Measurements from ENCODE around the gene EXOC3.

The EXOC3 gene

DNA sequence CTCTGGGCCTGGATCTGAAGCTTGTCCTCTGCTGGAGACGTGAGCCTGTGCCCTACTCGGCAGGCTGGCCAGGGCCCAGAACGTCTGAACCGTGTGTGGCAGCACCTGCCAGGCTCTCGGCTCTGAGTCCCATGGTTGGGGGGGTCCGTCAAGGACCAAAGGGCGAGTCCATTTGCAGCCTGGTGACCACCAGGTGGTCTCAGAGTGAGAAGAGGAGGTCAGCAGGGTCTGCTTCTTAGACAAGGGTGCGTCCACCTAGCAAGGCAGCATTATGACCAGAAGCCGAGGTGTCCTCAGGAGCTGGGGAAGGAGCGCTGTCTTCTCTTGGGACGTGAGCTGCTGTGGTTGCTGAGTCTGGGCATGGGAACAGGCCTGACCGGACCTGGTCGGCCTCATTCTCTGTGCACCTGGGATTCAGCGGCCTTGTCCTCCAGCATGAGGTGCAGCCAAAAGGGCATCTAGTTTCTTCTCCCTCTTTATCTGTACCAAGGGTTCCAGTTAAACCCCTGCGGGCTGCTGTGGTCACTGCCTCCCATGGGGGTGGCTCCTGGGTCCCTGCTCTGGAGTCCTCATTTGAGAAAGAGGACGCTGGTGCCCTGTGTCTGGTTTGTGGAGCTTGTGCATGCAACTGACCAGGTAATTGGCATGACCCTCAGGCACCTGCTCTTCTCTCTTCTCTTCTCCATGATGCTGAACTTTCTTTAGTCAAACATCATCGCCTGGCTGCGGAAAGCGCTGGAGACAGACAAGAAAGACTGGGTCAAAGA lies 14.4 kb downstream of the EXOC3 start:
- DNase-seq (ENCODE audit: low spot score) = no peak

DNA sequence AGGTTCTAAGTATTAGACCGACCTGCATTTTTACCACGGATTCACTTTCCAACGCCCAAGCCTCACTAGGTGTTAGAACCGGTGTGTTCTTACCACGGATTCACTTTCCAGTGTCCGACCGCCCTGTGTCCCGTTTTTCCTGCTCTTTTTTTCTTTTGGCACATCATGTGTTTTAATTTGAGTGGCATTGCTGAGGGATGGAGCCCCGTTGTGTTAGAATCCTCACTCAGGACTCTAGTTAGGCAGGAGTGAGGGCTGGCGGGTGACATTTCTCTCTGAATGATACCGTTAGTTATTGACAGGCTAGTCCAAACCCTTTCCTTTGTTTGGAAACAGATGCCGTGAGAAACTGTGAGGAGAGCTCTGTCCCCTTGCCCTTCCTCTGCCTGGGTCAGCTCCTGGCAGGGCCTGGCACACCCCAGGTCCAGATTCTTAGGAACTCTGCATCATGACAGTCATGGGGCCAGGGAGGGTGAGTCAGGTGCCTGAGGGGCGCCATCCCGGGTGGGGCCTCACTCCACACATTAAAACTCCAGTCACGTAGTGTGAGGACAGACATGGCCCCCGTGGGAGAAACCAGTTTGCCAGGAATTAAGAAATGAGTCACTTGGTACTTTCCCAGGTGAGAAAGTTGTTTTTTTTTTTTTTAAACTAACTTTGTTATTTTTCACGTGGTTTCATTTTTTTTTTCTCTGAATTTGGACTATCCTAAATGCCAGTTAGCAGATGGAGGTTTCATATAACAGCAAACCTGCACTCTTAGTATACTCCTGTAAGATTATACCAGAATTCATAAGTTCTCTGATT lies 15.8 kb downstream of the EXOC3 start:
- DNase-seq (ENCODE audit: low spot score) = no peak

DNA sequence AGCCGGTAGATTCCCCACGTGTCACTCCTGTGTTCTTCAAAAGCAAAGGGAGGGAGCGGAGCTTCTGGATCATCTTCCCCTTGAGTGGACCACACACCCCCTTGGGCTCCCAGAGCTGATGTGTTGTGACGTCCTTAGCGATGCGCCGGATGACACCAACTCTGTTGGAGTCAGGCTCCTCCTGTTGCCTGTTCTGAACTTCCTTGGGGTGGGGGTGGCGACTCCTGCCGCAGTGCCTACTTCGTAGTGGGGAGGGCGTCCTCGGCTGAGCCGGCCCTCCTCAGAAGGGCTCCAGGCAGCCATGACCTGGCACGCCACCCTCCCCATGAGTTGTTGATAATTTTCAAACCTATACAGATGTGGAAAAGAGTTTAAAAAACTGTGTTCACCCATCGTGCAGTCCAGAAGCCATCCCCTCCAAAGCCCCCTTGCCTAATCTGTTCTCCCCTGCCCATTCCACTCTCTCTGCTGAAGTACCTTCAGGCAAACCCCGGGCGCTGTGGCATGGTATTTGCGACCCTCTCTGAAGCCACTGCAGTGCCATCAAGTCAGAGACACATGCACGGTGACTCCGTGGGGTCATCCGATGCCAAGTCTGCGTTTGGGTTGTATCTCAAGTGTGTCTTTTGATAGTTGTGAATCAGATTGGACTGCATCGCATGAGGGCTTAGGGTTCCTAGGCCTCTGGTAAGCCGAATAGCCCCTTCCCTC lies 16.7 kb downstream of the EXOC3 start:
- DNase-seq (ENCODE audit: low spot score) = no peak

DNA sequence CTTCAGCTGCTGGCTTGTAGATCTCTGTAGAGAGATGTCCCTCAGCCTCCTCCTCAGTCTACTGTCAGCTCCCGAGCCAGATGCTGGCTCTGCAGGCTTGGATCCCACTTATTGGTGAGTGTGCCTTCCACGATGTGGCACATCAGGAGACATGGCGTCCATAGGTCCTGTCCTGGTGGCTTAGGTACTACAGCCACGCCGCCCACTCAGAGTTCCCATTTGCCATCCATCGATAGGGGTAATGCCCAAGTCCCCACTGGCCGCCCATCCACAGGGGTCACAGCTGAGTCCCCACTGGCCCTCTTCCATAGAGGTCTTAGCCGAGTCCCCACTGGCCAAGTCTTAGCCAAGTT lies 17.3 kb downstream of the EXOC3 start:
- no peak for DNase-seq (ENCODE audit: low spot score)

DNA sequence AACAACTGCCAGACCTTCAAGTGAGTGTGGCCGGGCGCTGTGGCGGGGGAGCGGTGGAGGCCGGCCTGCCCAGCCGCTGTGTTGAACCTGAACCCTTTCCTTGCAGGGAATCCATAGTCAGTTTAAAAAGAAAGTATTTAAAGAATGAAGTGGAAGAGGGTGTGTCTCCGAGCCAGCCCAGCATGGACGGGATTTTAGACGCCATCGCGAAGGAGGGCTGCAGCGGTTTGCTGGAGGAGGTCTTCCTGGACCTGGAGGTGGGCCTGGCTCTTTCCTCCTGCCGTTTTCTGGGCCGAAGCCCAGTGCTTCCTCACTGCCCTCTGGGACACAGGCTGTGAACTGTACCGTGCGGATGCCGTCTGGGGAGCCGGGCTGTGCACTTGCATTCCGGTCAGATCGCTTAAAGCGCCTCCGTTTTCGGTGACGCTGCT lies 19.1 kb downstream of the EXOC3 start:
- no peak for DNase-seq (ENCODE audit: low spot score)

DNA sequence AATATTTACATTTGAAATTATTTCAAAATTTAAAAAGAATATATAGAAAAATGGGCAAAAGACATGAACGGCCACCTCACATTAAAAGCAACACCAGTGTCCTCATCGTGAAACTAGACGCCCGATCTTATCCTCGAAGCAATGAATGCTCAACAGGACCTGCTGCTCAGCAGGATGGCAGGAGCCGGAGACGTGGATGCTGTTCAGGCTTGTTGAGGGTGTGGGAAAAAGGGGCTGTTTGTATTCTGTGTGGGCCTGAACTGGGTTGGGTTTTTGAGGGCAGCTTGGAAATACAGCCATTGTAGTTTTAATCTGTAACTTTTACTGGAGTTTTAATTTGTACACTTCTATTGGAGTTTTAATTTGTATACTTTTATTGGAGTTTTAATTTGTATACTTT lies 20.3 kb downstream of the EXOC3 start:
- DNase-seq (ENCODE audit: low spot score) = no peak

DNA sequence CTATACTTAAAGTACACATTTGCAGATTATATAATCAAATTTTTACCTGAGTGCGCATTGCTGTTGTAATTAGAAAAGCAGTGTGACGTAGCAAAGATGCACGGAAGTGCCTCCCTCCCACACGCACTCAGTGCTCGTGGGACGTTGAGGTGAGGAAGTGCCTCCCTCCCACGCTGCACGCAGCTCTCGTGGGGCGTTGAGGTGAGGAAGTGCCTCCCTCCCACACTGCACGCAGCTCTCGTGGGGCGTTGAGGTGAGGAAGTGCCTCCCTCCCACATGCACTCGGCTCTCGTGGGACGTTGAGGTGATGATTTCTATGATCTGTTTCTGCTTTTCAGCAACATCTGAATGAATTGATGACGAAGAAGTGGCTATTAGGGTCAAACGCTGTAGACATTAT lies 21.0 kb downstream of the EXOC3 start:
- DNase-seq (ENCODE audit: low spot score) = no peak

DNA sequence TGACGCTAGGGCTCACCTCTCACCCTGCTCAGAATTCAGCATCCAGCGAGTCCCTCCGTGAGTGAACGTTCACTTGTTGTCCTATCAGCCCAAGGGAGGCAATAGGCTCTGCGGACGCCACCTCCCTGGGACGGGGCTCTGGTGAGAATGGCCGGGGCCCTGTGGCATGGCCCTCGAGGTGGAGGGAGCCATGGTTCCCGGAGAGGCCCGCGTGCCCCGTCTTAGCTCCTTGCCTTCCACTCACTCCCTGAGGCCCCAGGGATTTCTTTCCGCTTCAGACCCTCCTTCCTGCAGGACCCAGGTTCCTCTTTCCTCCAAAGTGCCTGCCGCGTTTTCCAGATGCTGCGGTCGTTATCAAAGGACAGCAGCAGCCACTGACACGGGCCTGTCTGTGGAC lies 21.5 kb downstream of the EXOC3 start:
- no peak for DNase-seq (ENCODE audit: low spot score)

DNA sequence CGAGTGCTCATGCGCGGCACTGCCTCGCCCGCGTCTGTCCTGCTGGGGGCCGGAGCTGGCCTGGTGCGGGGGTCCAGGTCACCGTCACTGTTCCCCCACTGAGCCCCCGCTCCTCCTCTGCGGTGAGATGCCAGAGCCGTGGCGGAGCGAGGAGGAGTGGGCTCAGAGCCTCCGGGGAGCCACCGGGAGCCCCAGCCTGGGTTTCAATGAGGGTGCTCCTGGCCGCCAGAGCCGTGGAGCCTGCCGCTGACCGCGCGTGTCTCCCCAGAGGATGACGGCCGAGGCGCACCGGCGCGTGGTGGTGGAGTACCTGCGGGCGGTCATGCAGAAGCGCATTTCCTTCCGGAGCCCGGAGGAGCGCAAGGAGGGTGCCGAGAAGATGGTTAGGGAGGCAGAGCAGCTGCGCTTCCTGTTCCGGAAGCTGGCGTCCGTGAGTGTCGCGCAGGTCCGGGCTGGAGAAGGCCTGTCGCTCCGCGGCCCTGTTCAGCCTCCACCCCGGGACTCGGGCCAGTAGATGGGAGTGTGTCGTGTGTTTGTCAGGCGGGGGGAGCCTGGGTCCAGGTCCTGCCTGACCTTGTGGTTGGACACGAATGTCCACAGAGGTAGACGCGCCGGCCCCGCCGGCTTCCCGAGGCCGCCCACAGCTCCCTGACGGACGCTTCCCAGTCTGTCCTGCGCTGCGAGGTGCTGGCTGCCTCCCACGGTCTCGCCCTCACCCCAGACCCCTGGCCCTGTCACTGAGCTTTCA lies 22.0 kb downstream of the EXOC3 start:
- DNase-seq (ENCODE audit: low spot score) = no peak

DNA sequence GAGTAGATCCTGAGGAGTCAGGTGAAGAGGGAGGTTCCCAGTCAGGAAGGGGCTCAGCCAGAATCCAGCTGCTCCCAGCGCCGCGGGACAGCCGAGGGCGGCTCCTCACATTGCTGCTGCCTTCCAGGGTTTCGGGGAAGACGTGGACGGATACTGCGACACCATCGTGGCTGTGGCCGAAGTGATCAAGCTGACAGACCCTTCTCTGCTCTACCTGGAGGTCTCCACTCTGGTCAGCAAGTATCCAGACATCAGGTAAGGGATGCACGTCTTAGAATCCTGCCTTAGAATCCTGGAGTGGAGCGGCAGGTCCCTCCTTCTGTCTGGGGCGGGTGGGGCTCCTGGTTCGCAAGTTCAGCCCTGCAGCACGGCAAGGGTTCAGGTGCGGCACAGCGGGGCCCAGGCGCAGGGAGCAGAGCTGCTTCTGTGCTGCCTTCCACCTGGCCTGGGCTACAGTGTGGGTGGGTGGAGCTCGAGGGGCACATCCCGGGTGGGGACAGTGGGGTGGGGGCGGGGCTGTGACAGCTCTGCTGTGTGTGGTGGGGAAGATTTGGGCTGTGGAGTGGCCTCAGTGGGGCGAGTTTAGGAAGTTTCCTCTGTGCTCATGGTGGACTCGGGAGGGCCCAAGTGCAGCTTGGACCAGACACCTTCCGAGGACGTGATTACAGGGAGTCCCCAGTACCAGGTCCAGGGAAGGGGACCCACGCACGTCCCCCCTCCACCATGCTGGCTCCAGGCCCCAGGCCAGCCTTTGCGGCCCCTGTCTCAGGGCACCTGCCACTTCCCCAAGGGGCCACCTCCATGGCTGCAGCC lies 22.8 kb downstream of the EXOC3 start:
- no peak for DNase-seq (ENCODE audit: low spot score)

DNA sequence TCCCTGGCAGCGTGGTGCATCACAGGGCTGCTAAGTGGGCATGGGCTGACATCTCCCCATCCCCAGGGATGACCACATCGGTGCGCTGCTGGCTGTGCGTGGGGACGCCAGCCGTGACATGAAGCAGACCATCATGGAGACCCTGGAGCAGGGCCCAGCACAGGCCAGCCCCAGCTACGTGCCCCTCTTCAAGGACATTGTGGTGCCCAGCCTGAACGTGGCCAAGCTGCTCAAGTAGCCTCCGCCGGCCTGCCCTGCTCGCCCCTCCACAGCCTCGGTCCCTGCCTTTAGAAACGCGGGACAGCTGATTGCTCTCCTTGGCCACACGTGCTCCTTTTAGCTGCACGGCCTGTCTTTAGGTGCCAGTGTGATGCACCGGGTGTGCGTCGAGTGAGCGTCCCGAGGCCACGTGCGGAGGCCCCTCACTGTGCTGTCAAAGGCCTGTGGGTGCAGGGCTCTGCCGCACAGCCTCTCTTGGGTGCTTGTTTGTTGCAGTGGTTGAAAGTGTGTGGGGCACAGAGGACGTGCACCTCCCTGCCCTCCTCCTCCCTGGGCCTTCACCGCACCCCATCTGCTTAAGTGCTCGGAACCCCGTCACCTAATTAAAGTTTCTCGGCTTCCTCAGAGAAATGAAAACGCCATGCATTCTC lies 23.8 kb downstream of the EXOC3 start:
- no peak for DNase-seq (ENCODE audit: low spot score)

DNA sequence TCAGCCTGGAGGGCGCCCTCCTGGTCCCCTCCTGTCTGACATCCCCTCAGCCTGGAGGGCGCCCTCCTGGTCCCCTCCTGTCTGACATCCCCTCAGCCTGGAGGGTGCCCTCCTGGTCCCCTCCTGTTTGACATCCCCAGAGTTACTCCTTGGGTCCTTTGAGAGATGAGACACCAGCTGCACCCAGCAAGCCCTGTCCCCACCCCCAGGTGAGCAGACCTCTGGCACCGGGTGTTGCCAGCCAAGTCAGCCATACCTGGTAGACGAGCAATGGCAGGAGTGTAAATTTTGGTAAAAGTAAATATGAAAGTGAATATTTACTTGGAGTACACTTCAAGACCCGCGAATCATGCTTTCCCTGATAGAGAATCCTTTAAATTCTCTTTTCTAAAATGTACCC lies 25.4 kb downstream of the EXOC3 start:
- no peak for DNase-seq (ENCODE audit: low spot score)

DNA sequence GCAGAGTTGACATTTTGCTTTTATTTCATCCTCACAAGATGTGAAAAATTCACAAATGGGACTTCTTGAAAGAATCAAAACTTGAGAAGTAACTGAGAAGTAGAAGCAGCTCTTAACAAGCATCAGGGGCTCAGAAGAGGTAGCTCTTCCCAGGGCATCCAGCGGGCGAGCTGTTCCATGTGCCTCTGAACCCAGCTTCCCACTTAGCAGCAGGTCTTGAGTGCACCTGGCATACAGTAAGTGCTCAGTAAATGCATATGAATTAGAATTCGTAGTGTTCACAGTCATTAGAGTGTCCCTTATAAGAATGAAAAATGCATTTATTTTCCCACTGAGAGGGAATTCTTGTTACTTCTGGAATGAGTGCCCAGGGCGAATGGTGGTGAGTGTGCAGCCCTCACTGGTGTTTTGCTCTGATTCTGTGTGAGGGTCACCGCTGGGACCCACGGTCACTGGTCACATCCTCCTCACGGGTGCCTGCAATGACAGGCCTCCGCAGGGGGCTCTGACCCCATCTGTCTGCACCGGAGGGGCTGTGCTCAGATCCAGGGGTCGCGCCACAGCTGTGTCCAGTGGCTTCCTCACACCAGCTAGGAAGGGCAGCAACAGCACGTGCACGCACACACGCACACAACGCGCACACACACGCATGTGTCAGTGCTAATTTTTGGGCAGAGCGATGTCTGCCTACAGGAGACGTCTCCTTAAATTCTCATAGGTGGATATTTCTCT lies 26.9 kb downstream of the EXOC3 start:
- DNase-seq (ENCODE audit: low spot score) = no peak

DNA sequence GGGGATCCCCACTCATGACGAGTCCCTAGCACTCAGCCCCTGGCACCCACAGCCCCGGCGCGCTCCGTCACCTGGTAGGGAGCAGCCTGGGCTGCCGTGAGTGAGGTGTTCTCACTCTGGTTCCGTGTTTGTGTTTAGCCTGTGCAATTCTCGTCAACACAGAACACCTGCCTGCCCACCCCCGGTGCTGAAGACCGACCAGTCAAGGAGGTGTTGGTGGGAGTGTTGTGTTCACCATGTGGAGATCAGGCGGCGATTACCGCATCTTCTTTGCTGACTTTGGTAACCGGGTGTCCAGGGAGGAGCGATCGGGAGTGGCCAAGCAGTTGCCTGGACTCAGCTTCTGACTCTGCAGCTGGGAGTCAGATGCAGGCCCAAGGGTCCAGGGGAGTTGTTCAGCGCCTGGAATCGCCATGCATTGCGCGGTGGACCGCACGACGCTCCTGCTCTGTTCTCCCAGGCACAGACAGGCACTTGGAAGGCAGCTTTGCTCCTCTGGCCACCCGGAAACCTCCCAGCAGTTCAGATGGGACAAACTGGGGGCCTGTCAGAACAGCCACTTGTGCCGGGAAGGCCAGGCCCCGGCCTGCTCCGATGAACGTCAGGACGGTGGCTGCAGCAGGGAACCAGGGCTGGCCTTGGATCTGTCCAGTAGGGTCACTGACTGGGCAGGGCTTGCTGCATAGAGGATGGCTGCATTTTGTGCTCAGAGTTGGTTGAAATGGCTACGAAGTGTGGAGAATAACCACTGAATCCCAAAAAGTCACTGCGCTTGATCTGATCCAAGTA lies 28.2 kb downstream of the EXOC3 start:
- DNase-seq (ENCODE audit: low spot score) = no peak

DNA sequence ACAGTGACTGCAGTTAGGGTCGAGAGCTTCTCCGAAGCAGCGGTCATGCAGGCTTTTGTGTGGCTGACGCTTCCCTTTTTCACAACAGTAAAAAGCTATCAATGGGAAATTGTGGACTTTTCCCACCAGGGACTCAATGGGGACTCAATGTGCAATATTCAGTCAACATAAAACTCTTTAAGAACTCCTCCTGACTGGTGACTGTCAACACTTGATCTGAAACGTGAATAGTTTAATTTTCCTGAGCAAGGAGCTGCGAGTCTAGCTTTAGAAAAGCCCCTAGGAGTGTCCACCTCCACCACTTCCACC lies 28.7 kb downstream of the EXOC3 start:
- DNase-seq (ENCODE audit: low spot score) = no peak

DNA sequence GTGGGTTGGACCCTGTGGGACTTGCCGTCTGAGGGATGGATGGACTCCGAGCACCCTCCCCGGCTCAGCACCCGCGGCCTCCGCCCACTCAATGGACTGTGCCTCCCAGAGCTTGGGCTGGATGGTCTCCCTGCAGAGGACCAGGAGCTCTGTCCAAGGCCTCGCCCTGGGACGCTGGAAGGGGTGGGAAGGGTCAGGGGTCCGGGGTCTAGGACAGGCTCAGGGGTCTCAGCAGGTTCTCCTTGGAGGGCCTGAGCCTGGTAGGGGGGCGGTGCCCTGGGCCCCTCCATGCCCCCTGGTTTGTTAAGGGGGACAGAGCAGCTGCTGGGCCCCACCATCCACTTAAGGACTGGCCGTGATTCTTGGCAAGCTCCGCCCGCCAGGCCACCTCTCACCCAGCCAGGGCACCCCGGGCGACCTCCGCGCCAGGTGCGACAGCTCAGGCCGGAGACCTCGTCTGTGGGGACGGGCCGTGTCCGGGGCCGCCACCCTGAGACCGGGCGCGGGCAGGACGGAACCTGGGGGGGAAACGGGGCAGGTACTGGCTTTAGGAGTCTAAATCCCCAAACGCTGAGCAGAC lies 29.2 kb downstream of the EXOC3 start:
- DNase-seq (ENCODE audit: low spot score) = no peak

DNA sequence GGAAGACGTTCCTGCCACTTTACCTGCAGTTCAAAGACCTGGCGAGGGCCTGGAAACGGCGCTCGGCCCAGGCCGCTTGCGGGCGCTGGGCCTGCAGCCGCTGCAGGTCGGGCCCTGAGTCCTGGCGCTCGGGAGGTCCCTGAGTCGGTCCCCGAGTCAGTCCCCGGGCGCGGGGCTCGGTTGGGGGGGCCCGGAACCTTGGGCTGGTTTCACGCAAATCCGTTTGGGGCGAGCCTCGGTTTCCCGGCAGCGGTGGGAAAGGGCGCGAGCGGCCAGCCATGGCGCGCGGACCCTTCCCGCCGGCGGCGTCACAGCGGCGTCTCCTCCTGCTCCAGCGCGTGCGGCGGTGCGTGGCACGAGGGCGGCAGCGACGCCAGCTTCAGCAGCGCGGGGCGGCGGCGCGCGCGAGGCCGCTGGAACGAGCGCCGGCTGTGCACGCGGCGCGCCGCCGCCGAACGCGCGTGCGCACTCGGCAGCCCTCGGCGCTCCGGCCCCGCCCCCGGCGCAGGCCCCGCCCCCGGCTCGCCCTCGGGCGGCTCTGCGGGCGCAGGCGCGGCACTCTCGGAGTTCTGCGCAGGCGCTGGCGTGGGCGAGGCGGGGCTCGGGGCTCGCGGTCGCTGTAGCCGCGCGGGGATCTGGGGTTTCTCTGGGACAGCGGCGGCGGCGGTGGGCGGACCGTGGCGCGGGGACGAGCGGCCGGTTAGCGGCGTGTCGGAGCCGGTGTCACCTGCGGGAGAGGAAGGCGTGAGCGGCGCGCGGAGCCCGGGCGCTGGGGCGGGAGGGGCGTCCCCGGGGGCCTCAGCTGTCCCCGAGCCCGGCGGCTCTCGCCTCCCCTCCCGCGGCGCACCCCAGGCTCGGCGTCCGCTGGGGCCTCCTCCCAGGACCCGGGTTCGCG lies 29.9 kb downstream of the EXOC3 start:
- peak; percentile 88 for DNase-seq (ENCODE audit: low spot score)

DNA sequence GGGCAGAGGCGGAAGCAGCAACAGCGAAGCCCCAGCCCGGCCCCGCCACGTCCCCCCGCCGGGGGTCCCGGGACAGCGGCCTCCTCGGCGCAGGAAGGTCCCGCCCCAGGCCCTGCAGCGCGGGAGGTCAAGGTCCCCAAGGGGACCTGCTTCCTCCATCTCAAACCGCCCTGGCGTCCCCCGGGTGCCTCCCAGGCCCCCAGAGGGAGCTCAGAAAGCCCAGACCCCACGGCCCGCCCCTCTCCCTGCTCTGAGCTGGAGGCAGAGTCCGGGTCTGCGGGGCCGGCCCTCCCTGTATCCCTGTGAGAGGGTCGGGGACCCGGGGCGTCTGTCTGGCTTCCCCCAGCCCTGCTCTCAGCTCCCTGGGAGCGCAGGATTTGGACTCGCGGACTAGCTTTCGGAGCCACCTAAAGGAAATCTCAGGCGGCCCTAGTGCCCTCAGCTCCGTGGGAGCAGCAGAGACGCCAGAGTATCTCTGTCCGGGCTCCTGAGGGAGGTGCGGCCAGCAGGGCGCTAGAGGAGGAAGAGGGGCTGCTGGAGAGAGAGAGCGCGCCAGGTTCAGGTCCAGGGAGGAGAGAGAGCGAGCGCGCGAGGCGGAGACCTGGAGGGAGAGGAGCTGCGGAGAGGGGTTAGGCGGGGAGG lies 30.7 kb downstream of the EXOC3 start:
- DNase-seq (ENCODE audit: low spot score) = peak; percentile 31
